ENCODE measurements around the gene WDR86.

GRCh38 chr7:151368136-151368571 lies 41.7 kb downstream of the WDR86 start:
- TF ChIP-seq, protein P1, sequence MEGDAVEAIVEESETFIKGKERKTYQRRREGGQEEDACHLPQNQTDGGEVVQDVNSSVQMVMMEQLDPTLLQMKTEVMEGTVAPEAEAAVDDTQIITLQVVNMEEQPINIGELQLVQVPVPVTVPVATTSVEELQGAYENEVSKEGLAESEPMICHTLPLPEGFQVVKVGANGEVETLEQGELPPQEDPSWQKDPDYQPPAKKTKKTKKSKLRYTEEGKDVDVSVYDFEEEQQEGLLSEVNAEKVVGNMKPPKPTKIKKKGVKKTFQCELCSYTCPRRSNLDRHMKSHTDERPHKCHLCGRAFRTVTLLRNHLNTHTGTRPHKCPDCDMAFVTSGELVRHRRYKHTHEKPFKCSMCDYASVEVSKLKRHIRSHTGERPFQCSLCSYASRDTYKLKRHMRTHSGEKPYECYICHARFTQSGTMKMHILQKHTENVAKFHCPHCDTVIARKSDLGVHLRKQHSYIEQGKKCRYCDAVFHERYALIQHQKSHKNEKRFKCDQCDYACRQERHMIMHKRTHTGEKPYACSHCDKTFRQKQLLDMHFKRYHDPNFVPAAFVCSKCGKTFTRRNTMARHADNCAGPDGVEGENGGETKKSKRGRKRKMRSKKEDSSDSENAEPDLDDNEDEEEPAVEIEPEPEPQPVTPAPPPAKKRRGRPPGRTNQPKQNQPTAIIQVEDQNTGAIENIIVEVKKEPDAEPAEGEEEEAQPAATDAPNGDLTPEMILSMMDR (IDR thresholded peaks at IDR 0.05) = peak; percentile 92 to 97 (median 95)
- peak in 1 of 2 donors; percentile 12 for TF ChIP-seq POLR2AphosphoS5 (IDR thresholded peaks at IDR 0.05)
- TF ChIP-seq POLR2A (IDR thresholded peaks at IDR 0.05) = no peak

All from upper lobe of left lung (tissue), 4 donors.